Measurements from ENCODE around the gene PLCB4.

The PLCB4 gene

DNA sequence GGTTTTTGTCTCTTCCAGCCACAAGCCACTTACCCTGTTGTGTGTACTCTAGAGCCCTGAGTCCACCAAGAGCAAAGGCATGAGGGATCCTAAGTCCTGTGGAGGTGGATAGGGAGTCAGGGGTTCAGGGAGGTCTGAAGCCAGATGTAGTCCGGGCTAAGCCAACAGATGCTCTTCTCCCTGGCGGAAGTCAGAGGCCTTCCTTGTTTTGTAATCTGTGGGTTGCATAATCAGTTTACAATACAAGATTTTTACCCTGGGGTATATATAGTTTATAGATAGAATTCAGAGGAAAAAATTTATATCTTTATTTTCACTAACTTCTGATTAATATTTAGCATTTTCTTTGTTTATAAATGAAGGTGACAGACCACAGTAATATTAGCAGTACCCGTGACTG lies 454.7 kb downstream of the PLCB4 start:
- DNase-seq (ENCODE audit: low read depth) = no peak

Data from stimulated activated CD8-positive, alpha-beta memory T cell treated with anti-CD3 and anti-CD28 coated beads, Interleukin-12 subunit alpha, Interleukin-12 subunit beta, amount 100 ng/mL, for 1 hour (primary cell).